Peyer's patch (tissue), 4 donors: ENCODE results near the gene ZNRF3. TPM values are rescaled to one million over a fixed set of nuclear protein-coding genes. Genes with fewer than 3 reads are reported as not detected.

ENCODE experiments used
- DNase-seq, 3 donors: peaks; one replicate each; pipeline ENCODE4 v3.0.0-alpha.2; 2017 to 2019
- H3K27ac ChIP-seq, 4 donors: fragments of 200-600 bp; sonication (generic); one replicate each; pipeline ENCODE4 v1.5.1; 2016 to 2019
- H3K27me3 ChIP-seq, 2 donors: fragments of 200-600 bp; sonication (generic); one replicate each; pipeline ENCODE4 v1.5.1; 2019
- H3K36me3 ChIP-seq, 3 donors: fragments of 200-600 bp; sonication (generic); one replicate each; pipeline ENCODE4 v1.5.1; 2016 to 2019
- H3K4me1 ChIP-seq, 4 donors: fragments of 200-600 bp; sonication (generic); one replicate each; pipeline ENCODE4 v1.5.1; 2016 to 2019
- H3K4me3 ChIP-seq, 4 donors: fragments of 200-600 bp; sonication (generic); 1 replicate in 3 of 4; 2 replicates in 1 of 4; pipeline ENCODE4 v1.5.1; 2016 to 2019; ENCODE audit warnings: mild to moderate bottlenecking in 1 of 4
- H3K9me3 ChIP-seq, 4 donors: fragments of 200-600 bp; sonication (generic); one replicate each; pipeline ENCODE4 v1.5.1; 2016 to 2019; ENCODE audit warnings: mild to moderate bottlenecking in 1 of 4
- CTCF ChIP-seq, 6 experiments: fragments of 450-650 bp in 4 of 6; fragments of 200-600 bp in 2 of 6; sonication (generic) in 1 of 6; IDR thresholded peaks; one replicate each; pipeline ENCODE4 v1.5.1; 2017 to 2019; ENCODE audit warnings: antibody characterized with exemption in 6 of 6, mild to moderate bottlenecking in 3 of 6, moderate library complexity in 1 of 6
- POLR2A ChIP-seq, 2 donors: fragments of 450-650 bp; IDR thresholded peaks; one replicate each; pipeline ENCODE4 v1.5.1; 2017; ENCODE audit warnings: antibody characterized with exemption in 2 of 2, mild to moderate bottlenecking in 2 of 2, moderate library complexity in 2 of 2
- total RNA-seq, 4 donors: library from RNA; depleted of rRNA; stranded (reverse); fragments of >200 nt; gene quantifications; one replicate each; pipeline ENCODE4 v1.1.0, GENCODE V29; 2016

Gene ZNRF3
- total RNA-seq, 4 donors from 2014 or later, result 5.8 to 17.6 (median 8.0) TPM

DNA sequence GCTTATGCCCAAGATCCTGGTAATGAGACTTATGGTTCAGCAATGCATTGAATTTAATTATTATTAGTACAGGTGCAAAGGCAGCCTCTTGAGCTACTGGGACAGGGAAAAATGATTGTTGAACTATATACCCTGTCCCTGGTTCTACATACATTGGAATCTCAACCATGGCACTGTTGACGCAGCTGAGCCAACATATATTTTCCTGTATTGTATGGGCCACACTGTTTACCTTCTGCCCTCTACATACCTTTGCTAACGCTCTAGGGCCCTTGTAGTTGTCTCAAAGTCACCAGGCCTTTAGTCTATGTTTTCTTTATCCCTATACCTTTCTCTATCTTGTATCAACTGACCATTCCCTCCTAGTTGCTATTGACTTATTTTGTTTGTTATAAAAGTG lies 212.1 kb downstream of the ZNRF3 start:
- no peak for DNase-seq
- no peak overlapping the region for H3K27ac ChIP-seq
- H3K36me3 ChIP-seq, result peaks cover 0 to 5% (median 0%) of the 10 kb centered on the region in 3 donors
- TF ChIP-seq CTCF (IDR thresholded peaks at IDR 0.05) (no peak), POLR2A (IDR thresholded peaks at IDR 0.05) (no peak)
- no peaks in the 10 kb centered on the region for H3K9me3 ChIP-seq
- H3K4me3 ChIP-seq, result no peak overlapping the region
- H3K4me1 ChIP-seq, result peaks cover 0 to 13% (median 0%) of the 10 kb centered on the region in 4 donors
- no peaks in the 10 kb centered on the region for H3K27me3 ChIP-seq

DNA sequence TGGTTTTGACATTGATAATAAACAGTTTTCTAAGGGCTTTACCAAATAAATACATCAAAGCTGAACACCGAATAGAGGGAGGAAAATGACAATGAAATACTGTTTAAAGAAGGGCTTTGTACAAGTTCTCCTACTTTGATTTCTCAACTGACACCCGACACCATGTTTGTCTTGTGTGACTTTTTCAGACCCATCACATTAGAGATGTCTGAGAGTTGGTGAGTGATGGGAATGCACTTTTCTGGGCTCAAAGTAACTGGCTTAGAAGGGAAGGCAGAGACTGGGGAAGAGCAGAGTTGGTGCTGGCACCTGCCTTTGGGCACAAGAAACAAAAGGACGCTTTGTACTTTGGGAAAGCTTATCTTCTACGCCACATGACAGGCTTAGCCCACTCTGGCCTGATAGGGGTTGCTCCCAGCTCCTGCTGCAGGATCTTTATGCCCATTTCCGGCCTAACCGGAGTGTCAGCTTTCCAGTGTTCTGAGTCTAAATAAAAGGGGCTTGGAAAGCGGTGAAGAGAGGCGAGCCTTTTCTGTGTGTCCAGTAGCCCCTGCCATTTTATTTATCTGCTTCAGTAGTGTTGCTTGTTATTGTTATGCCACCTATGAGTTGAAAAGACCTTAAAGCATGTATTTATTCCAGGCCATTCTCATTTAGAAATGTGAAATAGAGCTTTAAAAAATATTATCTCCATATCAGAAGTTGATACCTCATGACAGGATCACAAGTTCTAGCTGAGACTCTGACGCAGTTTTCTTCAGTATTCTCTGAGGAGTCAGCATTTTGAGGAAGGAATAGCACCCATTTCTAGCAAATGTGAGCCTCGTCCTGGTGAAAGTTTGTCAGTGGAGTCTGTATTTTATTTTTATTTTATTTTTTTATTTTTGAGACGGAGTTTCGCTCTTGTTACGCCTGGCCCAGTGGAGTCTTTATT lies 213.6 kb downstream of the ZNRF3 start:
- Histone ChIP-seq H3K4me1 (peaks cover 0 to 13% (median 0%) of the 10 kb centered on the region in 4 donors), H3K4me3 (no peak overlapping the region), H3K27me3 (no peaks in the 10 kb centered on the region), H3K9me3 (no peaks in the 10 kb centered on the region), H3K36me3 (peaks cover 0 to 5% (median 0%) of the 10 kb centered on the region in 3 donors), H3K27ac (peak overlapping the region in 1 of 4 donors; percentile 16)
- no peak for DNase-seq
- TF ChIP-seq CTCF (IDR thresholded peaks at IDR 0.05) (no peak), POLR2A (IDR thresholded peaks at IDR 0.05) (no peak)

DNA sequence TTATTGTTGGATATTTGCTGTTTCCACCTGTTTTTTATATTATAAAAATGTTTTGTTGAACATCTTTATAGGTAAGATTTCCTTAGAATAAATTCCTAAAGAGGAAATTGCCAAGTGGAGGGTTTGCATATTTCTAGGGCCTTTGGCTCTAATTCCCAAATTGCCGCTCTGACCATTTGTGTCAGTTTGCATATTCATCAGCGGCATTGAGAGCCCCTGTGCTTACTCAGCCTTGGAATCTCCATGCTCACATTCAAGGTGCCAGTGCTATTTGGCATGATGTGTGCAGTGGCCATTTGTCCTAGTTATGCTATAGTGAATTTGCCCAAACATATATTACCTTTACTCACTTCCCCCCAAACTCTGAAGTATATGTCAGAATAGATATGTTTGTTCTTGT lies 214.9 kb downstream of the ZNRF3 start:
- peaks cover 0 to 6% (median 0%) of the 10 kb centered on the region in 4 donors for H3K4me1 ChIP-seq
- no peak for DNase-seq
- TF ChIP-seq POLR2A (IDR thresholded peaks at IDR 0.05), result no peak
- TF ChIP-seq CTCF (IDR thresholded peaks at IDR 0.05), result no peak
- H3K27me3 ChIP-seq, result no peaks in the 10 kb centered on the region
- no peak overlapping the region for H3K4me3 ChIP-seq
- peaks cover 0 to 5% (median 0%) of the 10 kb centered on the region in 3 donors for H3K36me3 ChIP-seq
- no peaks in the 10 kb centered on the region for H3K9me3 ChIP-seq
- H3K27ac ChIP-seq, result no peak overlapping the region

DNA sequence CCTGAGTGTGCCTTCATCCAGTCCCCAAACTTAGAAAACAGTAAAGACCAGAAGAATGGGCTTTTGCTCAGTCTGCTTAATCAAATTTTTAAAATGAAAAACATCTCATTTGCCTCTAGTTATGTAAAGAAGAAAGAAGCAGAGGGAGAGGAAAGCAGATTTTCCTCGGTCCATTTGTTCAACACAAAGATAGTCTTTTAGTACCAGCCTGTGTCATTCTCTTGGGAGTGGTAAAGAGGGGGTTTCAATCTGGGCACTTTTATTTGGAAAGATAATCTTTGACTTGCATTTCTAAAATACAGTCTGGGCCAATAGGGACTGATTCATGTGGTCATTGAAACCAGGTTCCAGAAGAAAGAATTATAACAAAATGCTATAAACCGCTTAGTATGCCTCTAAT lies 218.9 kb downstream of the ZNRF3 start:
- no peak overlapping the region for H3K4me3 ChIP-seq
- TF ChIP-seq POLR2A (IDR thresholded peaks at IDR 0.05) (no peak), CTCF (IDR thresholded peaks at IDR 0.05) (no peak)
- H3K27ac ChIP-seq, result no peak overlapping the region
- no peaks in the 10 kb centered on the region for H3K27me3 ChIP-seq
- H3K4me1 ChIP-seq, result no peaks in the 10 kb centered on the region
- no peaks in the 10 kb centered on the region for H3K9me3 ChIP-seq
- peaks cover 0 to 5% (median 0%) of the 10 kb centered on the region in 3 donors for H3K36me3 ChIP-seq
- no peak for DNase-seq

DNA sequence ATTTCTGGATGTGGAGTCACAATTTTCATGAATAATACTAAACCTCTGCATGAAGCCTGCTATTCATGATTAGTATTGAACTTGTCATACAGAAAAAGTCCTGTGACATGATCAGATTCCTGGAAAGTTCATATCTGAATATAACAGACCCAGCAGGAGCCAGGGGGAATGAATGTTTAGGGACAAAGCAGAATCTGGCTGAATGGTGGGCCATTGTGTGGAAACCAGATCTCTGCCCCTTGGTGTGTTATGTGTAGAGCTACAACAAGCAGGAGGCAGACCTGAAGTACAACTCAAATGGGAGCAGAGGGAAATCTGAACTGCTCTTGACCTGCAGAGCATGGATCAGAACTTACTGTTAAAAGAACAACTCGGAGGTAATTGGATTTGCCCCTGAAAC lies 219.7 kb downstream of the ZNRF3 start:
- peaks cover 0 to 5% (median 0%) of the 10 kb centered on the region in 3 donors for H3K36me3 ChIP-seq
- no peak overlapping the region for H3K4me3 ChIP-seq
- no peaks in the 10 kb centered on the region for H3K9me3 ChIP-seq
- no peak for DNase-seq
- H3K27ac ChIP-seq, result no peak overlapping the region
- H3K27me3 ChIP-seq, result no peaks in the 10 kb centered on the region
- no peaks in the 10 kb centered on the region for H3K4me1 ChIP-seq
- TF ChIP-seq CTCF (IDR thresholded peaks at IDR 0.05) (no peak), POLR2A (IDR thresholded peaks at IDR 0.05) (no peak)
